Hematopoietic multipotent progenitor cell treated with erythropoietin and hydrocortisone succinate and interleukin-3 and kit ligand, for 4 days (in vitro differentiated cells): ENCODE results near the gene SRPK2.
"Not testable (repeated sequence)": the region's sequence is repeated elsewhere in the genome, so short reads cannot be mapped to it uniquely, and the experiment has no call there.

Source experiments
- DNase-seq: peaks from one replicate; pipeline ENCODE4 v3.0.0-alpha.2; 2015

The SRPK2 gene

DNA sequence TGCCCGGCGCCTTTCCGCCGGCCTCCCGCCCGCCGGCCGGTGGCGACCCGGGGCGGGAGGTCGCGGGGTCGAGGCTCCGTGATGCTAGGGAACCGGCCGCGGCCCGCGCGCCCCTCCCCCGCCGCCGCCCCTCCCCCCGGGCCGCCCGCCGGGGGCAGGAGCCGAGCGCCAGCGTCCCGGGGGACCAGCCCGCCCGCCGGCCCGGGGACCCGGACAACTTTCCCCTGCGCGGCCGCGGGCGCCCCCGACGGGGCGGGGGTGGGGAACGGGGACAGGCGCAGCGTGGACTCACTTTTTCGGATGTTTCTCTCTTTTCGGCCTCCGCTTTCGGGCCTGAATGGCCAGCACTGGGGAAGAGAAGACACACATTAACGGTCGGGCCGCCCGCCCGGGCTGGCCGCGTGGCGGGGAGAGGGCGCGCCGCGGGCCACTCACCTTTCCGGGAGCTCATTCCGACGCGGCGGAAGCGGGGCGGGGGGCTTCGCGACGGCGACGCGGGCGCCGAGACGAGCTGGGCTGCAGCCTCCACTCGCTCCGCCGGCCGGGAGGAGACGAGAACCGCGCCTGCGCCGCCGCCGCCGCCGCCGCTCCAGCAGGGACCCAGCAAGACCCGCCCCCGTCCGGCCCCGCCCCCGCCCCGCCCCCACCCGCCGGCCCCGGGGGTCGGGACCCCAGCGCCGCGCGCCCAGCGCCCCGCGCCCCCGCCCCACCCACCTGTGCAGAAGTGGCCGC is at the start of gene SRPK2:
Gene SRPK2, minus strand, starts transcription at position 566 of the 732 bp plus-strand sequence.
- peak; percentile 87 for DNase-seq

DNA sequence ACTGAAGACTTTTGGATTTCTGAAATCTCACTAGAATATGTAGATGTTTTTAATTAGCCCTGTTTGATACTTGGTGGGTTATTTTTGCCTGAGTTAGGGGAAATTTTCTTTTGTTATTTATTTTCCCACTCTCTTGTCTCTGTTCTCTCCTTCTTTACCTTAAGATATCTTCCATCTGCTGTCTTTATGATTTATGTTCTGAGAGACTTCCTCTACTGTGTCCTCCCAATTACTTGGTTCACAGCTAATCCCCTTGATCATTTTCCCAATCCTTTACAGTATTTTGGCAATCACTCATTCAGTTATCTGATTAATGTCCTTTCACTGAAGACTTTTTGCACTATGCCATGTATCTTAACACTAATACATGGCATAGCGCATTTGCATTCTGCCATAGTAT is 49.5 kb upstream of the SRPK2 start:
- no peak for DNase-seq

DNA sequence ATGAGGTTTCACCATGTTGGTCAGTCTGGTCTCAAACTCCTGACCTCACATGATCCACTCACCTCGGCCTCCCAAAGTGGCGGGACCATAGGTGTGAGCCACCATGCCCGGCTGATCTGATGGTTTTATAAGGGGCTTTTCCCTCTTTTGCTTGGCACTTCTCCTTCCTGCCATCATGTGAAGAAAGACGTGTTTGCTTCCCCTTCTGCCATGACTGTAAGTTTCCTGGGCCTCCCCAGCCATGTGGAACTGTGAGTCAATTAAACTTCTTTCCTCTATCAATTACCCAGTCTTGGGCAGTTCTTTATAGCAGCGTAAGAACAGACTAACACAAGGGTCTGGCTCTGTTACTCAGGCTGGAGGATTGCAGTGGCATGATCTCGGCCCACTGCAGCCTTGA is 48.6 kb upstream of the SRPK2 start:
- not testable (repeated sequence) for DNase-seq

DNA sequence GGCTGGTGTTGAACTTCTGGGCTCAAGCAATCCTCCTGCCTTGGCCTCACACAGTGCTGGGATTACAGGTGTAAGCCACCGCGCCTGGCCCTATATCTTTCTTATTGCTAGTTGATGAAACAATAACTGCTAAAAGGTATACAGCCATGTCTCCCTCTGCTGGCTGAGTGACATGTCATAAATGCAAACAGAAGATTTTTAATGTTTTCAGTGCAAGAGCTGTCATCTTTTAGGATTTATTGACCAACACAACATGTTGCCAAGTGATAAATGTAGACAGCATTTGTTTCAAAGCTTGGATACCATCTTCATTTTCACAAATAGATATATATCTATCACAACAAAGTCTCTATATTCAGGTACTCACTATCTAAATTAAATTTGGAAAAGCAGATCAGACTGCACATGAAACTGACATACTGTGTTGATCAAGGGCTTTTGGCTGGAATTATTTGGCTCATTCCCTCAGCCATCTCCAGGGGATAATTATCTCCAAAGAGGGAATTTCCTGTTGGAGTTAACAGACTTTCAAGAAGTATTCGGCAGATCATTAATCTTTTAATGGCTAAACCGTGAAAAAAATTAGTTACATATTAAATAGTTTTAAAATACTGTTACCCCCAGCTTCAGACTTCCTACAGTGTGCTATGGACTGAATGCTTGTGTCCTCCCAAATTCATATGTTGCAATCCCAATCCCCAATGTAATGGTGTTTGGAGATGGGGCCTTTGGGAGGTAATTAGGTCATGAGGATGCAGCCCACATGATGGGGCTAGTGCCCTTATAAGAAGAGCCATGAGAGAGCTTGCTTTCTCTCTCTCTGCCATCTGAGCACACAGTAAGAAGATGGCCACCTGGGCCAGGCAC is 41.3 kb upstream of the SRPK2 start:
- DNase-seq: peak; percentile 77

DNA sequence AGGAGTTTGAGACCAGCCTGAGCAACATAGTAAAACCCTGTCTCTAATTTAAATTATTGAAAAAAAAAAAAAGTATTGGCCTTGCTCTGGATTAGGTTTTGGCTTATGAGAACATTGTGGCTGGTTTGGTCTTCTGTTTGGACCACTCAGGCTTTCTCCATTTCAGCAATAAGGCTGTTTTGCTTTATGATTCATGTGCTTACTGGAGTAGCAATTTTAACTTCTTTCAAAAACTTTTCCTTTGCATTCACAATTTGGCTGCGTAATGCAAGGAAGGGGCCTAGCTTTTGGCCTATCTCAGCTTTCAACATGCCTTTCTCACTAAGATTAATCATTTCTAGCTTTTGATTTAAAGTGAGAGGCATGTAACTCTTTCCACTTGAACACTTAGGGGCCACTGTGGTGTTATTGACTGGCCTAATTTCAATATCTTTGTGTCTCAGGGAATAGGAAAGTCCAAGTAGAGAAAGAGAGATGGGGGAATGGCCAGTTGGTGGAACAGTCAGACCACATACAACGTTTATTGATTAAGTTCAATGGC is 38.0 kb upstream of the SRPK2 start:
- DNase-seq: no peak

DNA sequence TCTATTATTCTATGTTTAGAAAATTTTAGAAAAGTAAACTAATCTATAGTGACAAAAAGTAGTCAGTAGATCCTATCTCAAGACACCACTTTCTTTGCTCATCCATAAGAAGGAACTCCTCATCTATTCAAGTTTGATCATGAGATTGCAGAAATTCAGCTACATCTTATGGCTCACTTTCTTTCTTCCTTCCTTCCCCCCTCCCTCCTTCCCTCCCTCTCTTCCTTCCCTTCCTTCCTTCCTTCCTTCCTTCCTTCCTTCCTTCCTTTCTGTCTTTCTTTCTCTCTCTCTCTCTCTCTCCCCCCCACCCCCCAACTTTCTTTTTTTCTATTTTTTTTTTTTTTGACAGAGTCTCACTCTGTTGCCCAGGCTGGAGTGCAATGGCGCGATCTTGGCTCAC is 35.3 kb upstream of the SRPK2 start:
- no peak for DNase-seq

DNA sequence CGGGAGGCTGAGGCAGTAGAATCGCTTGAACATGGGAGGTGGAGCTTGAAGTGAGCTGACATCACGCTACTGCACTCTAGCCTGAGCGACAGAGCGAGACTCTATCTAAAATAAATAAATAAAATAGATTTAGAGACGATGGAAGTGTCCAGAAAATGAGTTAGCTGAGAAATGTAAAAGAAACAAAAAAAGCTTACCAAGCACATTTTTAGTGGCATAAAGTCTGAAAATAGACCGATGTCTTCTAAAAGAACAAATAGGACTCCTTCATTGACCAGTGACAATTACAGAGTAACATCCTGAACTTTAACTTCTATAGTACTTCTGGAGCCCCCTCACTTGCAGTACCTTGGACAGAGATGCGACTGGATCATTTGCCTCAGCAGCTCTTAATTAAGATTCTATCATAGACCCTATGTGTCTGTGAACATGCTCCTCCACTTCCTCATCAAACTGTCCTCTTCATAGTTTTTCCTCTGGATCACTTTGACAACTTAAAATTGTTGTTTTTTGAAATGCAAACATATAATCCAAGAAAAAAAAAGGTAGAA is 25.2 kb upstream of the SRPK2 start:
- DNase-seq: peak; percentile 33

DNA sequence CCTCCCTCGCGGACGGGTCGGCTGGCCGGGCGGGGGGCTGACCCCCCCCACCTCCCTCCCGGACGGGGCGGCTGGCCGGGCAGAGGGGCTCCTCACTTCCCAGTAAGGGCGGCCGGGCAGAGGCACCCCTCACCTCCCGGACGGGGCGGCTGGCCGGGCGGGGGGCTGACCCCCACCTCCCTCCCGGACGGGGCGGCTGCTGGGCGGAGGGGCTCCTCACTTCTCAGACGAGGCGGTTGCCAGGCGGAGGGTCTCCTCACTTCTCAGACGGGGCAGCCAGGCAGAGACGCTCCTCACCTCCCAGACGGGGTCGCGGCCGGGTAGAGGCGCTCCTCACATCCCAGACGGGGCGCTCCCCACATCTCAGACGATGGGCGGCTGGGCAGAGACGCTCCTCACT is 22.1 kb upstream of the SRPK2 start:
- DNase-seq: not testable (repeated sequence)

DNA sequence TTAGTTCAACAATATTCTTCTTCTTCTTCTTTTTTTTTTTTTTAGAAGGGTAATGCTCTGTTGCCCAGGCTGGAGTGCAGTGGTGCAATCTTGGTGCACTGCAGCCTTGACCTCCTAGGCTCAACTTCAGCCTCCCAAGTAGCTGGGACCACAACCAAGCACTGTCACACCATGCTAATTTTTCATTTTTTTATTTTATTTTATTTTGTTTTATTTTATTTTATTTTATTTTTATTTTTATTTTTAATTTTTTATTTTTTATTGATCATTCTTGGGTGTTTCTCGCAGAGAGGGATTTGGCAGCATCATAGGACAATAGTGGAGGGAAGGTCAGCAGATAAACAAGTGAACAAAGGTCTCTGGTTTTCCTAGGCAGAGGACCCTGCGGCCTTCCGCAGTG is 21.1 kb upstream of the SRPK2 start:
- not testable (repeated sequence) for DNase-seq

DNA sequence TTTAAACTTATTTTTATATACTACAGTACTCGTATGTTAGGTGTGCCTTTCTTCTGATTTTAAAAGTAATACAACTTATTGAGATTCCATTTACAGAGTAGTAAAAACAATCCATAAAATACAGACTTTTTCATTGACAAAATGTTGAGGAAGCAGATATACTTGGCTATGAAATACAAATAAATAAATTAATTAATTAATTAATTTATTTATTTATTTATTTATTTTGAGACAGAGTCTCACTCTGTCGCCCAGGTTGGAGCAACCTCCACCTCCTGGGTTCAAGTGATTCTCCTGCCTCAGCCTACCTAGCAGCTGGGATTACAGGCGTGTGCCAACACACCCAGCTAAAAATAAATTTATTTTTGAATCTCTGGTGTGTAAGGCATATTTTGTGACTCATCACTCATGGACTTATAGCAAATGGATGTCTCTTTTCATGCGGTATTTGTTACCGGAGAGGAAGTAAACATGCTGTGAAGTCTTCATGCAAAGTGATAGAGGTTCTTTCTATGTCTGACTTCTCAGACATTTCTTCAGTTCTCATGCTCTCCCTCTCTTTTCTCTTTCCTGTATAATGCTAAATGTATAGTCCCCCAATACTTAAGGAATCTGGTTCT is 20.2 kb upstream of the SRPK2 start:
- DNase-seq: no peak

DNA sequence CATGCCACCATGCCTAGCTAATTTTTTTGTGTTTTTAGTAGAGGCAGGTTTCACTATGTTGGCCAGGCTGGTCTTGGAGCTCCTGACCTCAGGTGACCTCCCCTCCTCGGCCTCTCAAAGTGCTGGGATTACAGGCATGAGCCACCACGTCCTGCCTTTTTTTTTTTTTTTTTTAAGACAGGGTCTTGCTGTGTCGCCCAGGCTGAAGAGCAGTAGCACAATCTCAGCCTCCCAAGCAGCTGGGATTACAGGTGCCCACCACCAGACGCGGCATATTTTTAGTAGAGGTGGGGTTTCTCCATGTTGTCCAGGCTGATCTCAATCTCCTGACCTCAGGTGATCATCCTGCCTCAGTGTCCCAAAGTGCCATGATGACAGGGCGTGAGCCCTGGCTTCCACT is 14.4 kb upstream of the SRPK2 start:
- DNase-seq: no peak

DNA sequence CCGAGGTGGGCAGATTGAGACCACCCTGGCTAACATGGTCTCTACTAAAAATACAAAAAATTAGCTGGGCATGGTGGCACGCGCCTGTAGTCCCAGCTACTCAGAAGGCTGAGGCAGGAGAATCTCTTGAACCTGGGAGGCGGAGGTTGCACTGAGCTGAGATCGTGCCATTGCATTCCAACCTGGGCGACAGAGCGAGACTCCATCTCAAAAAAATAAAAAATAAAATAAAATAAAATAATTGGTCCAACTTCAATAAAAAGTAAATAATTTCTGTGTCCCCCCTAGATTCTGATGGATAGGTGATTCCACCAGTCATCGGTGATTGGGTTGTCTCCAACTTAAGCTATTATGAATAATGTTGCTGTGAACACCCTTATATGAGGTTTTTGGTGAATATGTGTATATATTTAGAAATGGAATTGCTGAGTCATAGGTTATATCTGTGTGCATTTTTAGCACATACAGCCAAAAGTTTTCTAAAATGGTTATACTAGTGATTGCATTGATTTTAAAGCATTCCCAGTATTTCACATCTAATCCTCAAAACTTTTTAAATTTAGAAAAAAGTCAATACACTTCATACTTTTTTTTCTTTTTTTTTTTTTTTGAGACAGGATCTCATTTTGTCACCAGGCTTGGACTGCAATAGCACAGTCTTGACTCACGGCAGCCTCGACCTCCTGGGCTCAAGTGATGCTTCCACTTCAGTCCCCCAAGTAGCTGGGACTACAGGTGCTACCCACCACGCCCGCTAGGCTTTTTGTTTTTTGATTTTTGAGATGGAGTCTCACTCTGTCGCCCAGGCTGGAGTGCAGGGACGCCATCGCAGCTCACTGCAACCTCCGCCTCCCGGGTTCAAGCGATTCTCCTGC is 13.7 kb upstream of the SRPK2 start:
- DNase-seq: peak; percentile 30

DNA sequence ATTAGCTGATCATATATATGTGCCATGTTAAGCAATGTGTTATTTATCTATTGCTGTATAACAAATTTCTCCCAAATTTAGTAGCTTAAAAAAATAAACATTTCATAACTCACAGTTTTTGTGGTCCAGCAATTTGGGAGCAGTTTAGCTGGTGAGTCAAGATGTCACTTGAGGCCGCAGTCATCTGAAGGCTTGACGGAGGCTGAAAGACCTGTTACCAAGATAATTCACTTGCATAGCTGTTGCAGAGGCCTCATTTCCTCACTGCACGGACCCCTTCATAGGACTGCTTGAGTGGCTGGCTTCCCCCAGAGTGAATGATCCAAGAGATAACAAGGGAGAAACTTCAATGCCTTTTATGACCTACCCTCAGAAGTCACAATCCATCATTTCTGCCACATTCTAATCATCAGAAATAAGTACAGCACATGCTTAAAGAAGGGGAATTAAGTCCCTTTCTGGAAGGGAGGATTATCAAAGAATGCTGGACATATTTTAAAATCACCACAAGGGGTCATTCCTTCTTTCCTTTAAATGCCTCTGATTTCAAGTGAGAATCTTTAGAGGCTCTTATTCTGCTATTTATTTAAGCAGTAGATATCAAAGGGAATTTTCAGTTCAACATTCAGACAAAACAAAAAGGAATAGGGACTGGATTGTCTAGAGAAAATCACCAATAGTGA is 10.5 kb upstream of the SRPK2 start:
- peak; percentile 51 for DNase-seq

DNA sequence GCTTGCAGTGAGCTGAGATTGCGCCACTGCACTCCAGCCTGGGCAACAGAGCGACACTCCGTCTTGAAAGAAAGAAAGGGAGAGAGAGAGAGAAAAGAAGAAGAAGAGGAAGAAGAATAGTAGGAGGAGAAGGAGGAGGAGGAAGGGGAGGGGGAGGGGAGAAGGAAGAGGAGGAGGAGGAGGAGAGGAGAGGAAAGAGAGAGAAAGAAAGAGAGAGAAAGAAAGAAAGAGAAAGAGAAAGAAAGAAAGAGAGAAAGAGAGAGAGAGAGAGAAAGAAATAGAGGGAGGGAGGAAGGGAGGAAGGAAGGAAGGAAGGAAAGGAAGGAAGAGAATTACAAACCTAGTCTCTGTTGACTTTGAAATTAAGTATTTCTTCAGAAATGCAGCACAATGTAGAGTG is 7.8 kb upstream of the SRPK2 start:
- DNase-seq: no peak

DNA sequence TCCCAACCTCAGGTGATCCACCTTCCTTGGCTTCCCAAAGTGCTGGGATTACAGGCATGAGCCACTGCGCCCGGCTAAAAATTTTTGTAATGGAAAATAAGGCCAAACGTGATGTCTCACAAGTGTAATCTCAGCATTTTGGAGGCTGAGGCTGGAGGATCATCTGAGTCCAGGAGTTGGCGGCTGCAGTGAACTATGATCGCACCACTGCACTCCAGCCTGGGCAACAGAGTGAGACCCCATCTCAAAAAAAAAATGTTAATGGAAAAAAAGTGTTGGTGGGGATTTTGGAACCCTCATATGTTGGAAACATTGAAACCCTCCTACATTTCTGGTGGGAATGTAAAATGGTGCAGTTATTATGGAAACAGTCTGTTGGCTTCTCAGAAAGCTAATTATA is 2.7 kb upstream of the SRPK2 start:
- DNase-seq: no peak

DNA sequence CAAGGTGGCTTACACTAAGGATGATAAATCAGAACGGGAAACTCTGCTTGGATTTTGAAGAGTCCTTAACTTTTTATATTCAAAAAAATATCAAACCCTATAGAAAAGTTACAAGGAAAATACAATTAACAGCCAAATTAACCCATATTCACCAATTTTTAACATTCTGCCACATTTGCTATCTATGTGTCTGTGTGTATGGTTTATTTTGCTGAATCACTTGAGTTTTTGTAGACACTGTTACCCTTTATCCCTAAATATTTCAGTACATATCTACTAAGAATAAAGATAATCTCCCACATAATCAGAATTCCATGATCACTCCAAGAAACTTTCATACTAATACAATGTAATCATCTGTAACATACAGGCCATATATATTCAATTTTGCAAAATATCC is 1.2 kb upstream of the SRPK2 start:
- DNase-seq: no peak

DNA sequence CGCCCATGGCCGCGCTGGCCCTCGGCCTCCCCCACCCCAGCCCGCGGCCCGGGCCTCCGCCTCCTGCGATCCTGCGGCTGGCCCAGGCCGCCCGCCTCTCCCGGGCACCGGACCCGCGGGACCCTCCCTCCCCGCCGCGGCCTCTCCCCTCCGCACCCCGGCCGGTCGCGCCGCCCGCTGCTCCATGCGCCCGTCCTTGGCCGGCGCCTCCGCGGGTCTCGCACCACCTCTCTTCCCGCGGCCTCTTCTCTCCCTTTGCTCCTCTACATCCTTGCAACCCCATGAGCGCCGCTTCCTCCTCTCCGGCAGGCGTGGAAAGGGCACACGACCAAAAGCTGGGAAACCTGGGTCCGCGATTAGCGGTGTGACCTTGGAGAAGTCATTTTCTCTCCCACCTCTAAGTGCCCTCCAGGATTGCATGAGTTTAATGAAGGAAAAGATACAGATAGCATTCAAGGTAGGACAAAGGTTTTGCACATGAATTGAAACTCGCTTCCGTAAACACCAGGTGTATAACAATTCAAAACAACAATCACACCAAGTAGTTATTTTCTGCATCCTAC is 448 bp upstream of the SRPK2 start:
- DNase-seq: peak; percentile 78

DNA sequence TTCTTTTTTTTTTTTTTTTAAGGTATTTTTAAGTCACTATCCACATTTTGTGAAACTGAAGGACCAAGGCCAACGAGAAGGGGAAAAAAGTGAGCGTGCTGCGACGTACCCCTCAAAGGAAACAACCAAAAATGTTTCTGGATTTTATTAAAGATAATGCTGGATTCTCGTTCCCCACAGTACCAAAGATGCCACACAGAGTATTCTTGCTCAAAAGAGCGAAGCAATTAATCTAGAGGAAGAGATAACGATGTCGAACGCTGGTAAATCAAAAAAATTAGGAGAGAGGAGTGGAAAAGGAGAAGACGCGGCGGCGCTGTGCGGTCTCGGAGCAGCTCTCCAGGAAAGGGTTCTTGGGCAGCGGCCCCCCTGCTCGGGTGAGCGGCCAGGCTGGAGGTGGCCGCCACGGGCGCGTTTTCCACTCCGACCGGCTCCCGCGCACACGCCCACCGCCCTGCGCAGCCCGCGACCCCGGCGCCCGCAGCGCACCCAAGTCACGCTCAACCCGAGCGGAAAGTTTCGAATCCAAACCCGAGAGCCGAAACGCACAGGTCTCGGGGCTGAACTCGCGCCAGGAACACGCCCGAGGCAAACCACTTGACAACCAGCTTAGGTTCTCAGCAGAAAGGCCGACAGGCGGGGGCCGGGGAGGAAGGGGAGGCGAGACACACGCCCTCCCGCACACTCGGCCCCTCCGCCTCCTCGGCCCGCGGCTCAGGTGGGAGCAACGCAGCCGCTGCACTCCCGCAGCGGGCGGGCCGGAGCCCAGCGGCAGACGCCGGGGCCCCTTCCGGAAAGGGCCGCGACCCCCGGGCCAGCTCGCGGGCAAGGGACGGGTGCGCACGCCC is 989 bp downstream of the SRPK2 start:
- peak; percentile 72 for DNase-seq

DNA sequence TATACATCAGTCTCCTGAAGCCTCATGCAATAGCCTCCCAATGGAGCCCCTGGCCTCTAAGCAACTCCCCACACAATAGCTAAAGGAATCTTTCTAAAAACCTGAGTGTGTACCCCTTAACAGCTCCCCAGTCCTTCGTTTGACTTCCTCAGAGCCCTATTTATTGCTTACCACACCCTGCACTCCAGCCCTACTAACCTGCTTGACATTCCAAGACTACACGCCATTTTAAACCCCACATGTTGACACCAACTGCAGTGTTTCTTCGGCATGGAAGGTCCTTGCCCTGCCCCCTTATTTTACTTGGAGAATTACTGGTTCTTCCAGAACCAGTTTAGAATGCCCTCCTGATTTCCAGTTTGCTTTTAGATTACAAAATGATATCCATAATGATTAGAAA is 10.8 kb downstream of the SRPK2 start:
- no peak for DNase-seq

DNA sequence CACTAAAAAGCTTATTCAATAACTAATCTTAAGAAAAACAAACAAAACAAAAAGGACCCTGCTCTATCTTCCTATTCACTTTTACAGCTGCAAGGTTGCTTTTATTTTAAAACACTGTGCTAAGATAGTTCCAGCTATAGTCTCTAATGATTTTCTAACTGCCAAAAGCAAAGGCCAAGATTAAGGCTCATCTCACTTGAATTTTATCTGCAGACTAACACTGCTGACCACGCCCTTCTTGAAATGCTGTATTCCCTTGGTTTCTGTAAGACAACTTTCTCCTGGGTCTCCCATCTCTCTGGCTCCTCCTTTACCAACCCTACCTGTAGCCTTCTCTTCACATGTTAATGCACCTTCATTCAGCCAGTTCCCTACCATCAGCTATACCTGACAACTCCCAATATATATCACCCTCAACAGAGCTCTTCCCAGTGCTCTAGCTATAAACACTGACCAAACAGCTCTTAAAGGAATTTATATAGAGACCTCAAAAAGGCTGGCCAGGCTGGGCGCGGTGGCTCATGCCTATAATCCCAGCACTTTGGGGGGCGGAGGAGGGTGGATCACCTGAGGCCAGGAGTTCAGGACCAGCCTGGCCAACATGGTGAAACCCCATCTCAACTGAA is 11.7 kb downstream of the SRPK2 start:
- peak; percentile 85 for DNase-seq
